Transverse colon (tissue), 4 donors: ENCODE results near the gene ATG2B. TPM values are rescaled to one million over a fixed set of nuclear protein-coding genes. Genes with fewer than 3 reads are reported as not detected.

Experiments
- DNase-seq: peaks from one replicate; pipeline ENCODE4 v3.0.0-alpha.2; 2019
- H3K27ac ChIP-seq, 4 donors: fragments of 200-600 bp; sonication (generic); 2 replicates each; pipeline ENCODE4 v1.5.1; 2016 to 2018; ENCODE audit warnings: inconsistent platforms in 4 of 4
- H3K27me3 ChIP-seq: fragments of 200-600 bp; sonication (generic); 2 replicates; pipeline ENCODE4 v1.5.1; 2017; ENCODE audit warnings: inconsistent platforms
- H3K36me3 ChIP-seq, 4 donors: fragments of 200-600 bp; sonication (generic); 2 replicates each; pipeline ENCODE4 v1.5.1; 2017 to 2019; ENCODE audit warnings: inconsistent platforms in 4 of 4
- H3K4me1 ChIP-seq, 4 donors: fragments of 200-600 bp; sonication (generic); 2 replicates each; pipeline ENCODE4 v1.5.1; 2017 to 2020; ENCODE audit warnings: inconsistent platforms in 4 of 4
- H3K4me3 ChIP-seq, 4 donors: fragments of 200-600 bp; sonication (generic); 1 replicate in 1 of 4; 2 replicates in 3 of 4; pipeline versions ENCODE4 v1.5.1 to v1.6.1; 2017 to 2019; ENCODE audit warnings: inconsistent platforms in 4 of 4
- H3K9me3 ChIP-seq, 2 donors: fragments of 200-600 bp; sonication (generic); 2 replicates each; pipeline ENCODE4 v1.5.1; 2017 to 2019; ENCODE audit warnings: inconsistent platforms in 2 of 2
- EP300 ChIP-seq: sonication (generic); formaldehyde crosslinking; IDR thresholded peaks from one replicate; pipeline ENCODE4 v1.6.1; 2017; ENCODE audit warnings: antibody characterized with exemption, low read depth
- POLR2A ChIP-seq: fragments of 450-650 bp; IDR thresholded peaks from one replicate; pipeline ENCODE4 v1.6.1; 2016; ENCODE audit warnings: antibody characterized with exemption, mild to moderate bottlenecking, moderate library complexity
- POLR2AphosphoS5 ChIP-seq, 3 donors: sonication (generic); formaldehyde crosslinking; IDR thresholded peaks; one replicate each; pipeline ENCODE4 v1.6.1; 2016; ENCODE audit warnings: antibody characterized with exemption in 3 of 3
- WGBS, 2 donors: methylation state at CpG; one replicate each; pipeline ENCODE4 v1.1.5; 2018; ENCODE audit warnings: low coverage in 1 of 2; 5-methylcytosine and 5-hydroxymethylcytosine counted together
- in situ Hi-C, 4 donors: fragments of 200-750 bp; cut with MboI; loops; one replicate each; pipeline versions ENCODE4 v1.15.0 to v1.15.1; 2017; ENCODE audit warnings: low sequenced_read_pairs in 3 of 4, low pct_ligation_motif_present in 1 of 4, low pct_unique_long_range_greater_than_20kb in 1 of 4
- intact Hi-C: fragments of 100-400 bp; cut with DNase I; formaldehyde crosslinking; loops from one replicate; pipeline ENCODE4 v1.15.1; 2023; ENCODE audit warnings: low total_unique reads
- total RNA-seq, 4 donors: library from RNA; depleted of rRNA; stranded (reverse); fragments of >200 nt; gene quantifications; one replicate each; pipeline ENCODE4 v1.1.0, GENCODE V29; 2016
- TF ChIP-seq, protein P1 (sequence below), 5 experiments: fragments of 200-600 bp in 3 of 5; fragments of 450-650 bp in 2 of 5; sonication (generic) in 3 of 5; IDR thresholded peaks; 1 replicate in 2 of 5; 2 replicates in 3 of 5; pipeline ENCODE4 v1.5.1; 2016 to 2017; ENCODE audit warnings: antibody characterized with exemption in 5 of 5, inconsistent platforms in 3 of 5, mild to moderate bottlenecking in 2 of 5, moderate library complexity in 1 of 5

Gene ATG2B
- total RNA-seq, 4 donors from 2014 or later, result 30.7 to 47.5 (median 42.7) TPM

DNA sequence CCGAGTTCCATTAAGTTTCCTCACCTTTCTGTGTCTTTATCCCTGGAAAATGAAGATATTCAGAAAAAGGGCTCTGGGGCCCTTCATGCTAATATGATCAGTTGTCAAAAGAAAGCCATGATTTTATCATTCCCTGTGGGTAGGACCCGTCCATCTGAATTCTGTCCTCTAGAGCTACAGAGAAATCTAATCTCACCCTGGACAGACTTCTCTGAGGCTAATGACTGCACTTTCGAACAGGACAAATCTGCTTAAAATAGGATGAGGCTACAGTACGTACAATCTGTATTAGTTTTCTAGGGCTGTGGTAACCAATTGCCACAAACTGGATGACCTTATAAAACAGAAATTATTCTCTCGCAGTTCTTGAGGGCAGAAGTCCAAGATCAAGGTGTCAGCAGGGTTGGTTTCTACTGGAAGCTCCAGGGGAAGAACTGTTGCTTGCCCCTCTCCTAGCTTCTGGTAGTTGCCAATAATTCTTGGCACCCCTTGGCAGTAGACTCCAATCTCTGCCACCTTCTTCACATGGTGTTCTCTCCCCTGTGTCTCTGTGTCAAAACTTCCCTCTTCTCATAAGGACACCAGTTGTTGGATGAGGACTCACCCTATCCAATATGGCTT, 30.0 kb upstream of the ATG2B start:
- Histone ChIP-seq H3K36me3 (no peaks in the 10 kb centered on the region), H3K4me1 (peaks cover 6 to 18% (median 9%) of the 10 kb centered on the region in 4 donors), H3K4me3 (peak overlapping the region in 1 of 4 donors; percentile 96), H3K9me3 (no peaks in the 10 kb centered on the region), H3K27me3 (no peaks in the 10 kb centered on the region), H3K27ac (no peak overlapping the region)
- whole genome bisulfite sequencing, 2 donors, result 74 to 92% methylated on average over 2 to 5 of the region's 5 CpGs
- TF ChIP-seq, protein P1, sequence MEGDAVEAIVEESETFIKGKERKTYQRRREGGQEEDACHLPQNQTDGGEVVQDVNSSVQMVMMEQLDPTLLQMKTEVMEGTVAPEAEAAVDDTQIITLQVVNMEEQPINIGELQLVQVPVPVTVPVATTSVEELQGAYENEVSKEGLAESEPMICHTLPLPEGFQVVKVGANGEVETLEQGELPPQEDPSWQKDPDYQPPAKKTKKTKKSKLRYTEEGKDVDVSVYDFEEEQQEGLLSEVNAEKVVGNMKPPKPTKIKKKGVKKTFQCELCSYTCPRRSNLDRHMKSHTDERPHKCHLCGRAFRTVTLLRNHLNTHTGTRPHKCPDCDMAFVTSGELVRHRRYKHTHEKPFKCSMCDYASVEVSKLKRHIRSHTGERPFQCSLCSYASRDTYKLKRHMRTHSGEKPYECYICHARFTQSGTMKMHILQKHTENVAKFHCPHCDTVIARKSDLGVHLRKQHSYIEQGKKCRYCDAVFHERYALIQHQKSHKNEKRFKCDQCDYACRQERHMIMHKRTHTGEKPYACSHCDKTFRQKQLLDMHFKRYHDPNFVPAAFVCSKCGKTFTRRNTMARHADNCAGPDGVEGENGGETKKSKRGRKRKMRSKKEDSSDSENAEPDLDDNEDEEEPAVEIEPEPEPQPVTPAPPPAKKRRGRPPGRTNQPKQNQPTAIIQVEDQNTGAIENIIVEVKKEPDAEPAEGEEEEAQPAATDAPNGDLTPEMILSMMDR (IDR thresholded peaks at IDR 0.05), result no peak
- TF ChIP-seq POLR2A (no peak), POLR2AphosphoS5 (IDR thresholded peaks at IDR 0.05) (no peak), EP300 (no peak)
- in situ Hi-C loops, result no loop called here
- intact Hi-C loops, result no loop called here
- no peak for DNase-seq

DNA sequence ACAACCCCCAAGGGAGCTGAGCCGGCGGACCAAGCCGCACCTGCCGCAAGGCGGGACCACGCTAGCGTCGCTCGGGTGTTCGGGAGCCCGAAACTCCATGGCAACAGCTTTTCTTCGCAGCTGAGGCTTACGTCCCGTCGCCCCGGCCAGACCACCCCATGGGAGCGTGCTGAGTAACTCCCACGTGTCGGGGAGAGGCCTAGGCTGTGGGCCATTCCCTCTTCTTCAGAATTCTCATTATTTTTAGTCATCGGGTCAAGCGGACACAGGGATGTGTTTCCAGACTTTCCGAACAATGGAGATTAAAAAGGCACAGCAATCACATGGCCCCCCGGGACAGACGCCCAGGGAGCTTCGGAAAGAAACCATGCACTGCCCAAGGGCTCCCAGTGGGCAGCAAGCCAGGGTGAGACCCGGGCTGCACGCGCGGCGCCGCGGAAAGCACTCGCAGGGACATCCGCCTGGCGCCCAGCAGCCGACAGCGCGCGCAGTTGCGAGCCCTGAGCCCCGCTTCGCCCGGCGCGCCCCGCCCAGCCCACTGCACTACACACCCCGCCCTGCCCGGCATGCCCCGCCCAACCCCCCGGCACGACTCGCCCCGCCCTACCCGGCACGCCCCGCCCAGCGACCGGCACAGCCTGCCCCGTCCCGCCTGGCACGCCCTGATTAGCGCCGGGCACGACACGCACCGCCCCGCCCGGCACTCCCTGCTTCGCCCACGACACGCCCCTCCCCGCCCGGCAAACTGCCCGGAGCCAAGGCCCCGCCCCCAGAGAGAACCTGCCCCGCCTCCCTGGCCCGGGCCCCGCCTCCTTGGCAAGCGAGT, 28.4 kb upstream of the ATG2B start:
- Histone ChIP-seq H3K4me3 (peak overlapping the region; percentile 84 to 97 (median 94)), H3K4me1 (peaks cover 6 to 18% (median 9%) of the 10 kb centered on the region in 4 donors), H3K27ac (peak overlapping the region; percentile 83 to 96 (median 88)), H3K9me3 (no peaks in the 10 kb centered on the region), H3K27me3 (no peaks in the 10 kb centered on the region), H3K36me3 (no peaks in the 10 kb centered on the region)
- intact Hi-C loops, result no loop called here
- TF ChIP-seq POLR2AphosphoS5 (IDR thresholded peaks at IDR 0.05) (peak in 2 of 3 donors; percentile 49 to 62), EP300 (peak; percentile 77), POLR2A (peak; percentile 51)
- TF ChIP-seq, protein P1 (IDR thresholded peaks at IDR 0.05), result peak in 2 of 5 experiments; percentile 14 to 34
- peak; percentile 99 for DNase-seq
- WGBS, 2 donors, result 0% methylated on average over 49 of the region's 79 CpGs; no CpG with 5 or more reads in 1 of the 2 donors
- in situ Hi-C loops, result no loop called here

DNA sequence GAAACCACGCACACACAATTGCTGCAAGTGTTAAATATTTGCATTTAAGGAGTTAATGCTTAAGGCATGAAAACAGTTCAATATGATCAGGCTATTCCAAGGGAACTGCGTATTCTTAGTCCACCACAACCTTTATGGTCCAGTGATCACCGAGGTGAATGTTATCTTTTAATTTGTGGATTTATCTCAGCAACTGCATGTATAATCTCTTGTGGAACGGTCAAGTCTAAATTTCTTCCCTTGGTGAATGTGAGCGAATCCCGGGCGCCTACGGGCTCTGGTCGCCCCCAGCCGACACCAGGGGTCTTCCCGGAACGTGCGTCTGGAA, 27.8 kb upstream of the ATG2B start:
- in situ Hi-C loops, result no loop called here
- H3K27me3 ChIP-seq, result no peaks in the 10 kb centered on the region
- intact Hi-C loops, result no loop called here
- no peaks in the 10 kb centered on the region for H3K9me3 ChIP-seq
- no peak for DNase-seq
- peak overlapping the region; percentile 76 to 96 (median 83) for H3K27ac ChIP-seq
- H3K4me1 ChIP-seq, result peaks cover 6 to 18% (median 9%) of the 10 kb centered on the region in 4 donors
- peak overlapping the region; percentile 45 to 97 (median 90) for H3K4me3 ChIP-seq
- TF ChIP-seq, protein P1 (IDR thresholded peaks at IDR 0.05), result no peak
- TF ChIP-seq EP300 (no peak), POLR2AphosphoS5 (IDR thresholded peaks at IDR 0.05) (no peak), POLR2A (no peak)
- H3K36me3 ChIP-seq, result peaks cover 0 to 6% (median under 1%) of the 10 kb centered on the region in 4 donors
- WGBS, 2 donors, result 3 to 13% methylated on average over 1 to 13 of the region's 13 CpGs

DNA sequence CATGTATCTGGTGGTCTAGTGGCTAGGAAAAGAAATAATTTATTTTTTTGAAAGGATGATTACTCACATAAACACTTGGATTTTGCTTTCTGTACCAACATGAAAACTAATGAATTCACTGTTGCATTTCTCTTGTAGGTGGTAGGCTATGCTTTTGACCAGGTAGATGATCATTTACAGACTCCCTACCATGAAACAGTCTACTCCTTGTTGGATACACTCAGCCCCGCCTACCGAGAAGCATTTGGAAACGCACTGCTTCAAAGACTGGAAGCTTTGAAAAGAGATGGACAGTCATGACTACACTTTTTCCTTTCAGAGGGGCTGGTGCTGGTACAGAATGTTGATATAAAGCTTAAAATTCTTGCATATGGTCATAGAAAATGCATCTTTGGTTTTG, 22.2 kb upstream of the ATG2B start:
- no peak for TF ChIP-seq POLR2AphosphoS5 (IDR thresholded peaks at IDR 0.05)
- TF ChIP-seq, protein P1 (IDR thresholded peaks at IDR 0.05), result no peak
- TF ChIP-seq EP300, result no peak
- TF ChIP-seq POLR2A, result no peak
- 92 to 98% methylated on average over 3 of the region's 3 CpGs for WGBS, 2 donors
- peaks cover 0 to under 1% (median under 1%) of the 10 kb centered on the region in 4 donors for H3K4me1 ChIP-seq
- intact Hi-C loops (no loop called here), in situ Hi-C loops (no loop called here)
- H3K27ac ChIP-seq, result no peak overlapping the region
- no peak overlapping the region for H3K4me3 ChIP-seq
- H3K27me3 ChIP-seq, result no peaks in the 10 kb centered on the region
- peaks cover 0 to 36% (median 12%) of the 10 kb centered on the region in 4 donors for H3K36me3 ChIP-seq
- no peak for DNase-seq
- no peaks in the 10 kb centered on the region for H3K9me3 ChIP-seq
